CMK (cell line): ENCODE measurements around the gene FAM200A.
A peak's percentile ranks its signal among the peaks of the same experiment; 100 is the strongest.
"Not testable (repeated sequence)": the region's sequence is repeated elsewhere in the genome, so short reads cannot be mapped to it uniquely, and the experiment has no call there.

Experiments
- DNase-seq: peaks from one replicate; pipeline ENCODE4 v3.0.0-alpha.2; 2010; ENCODE audit warnings: low read depth

Gene FAM200A

GRCh38 chr7:99551767-99552463 is at the start of gene FAM200A:
FAM200A (minus strand) TSS chr7:99552114; CDS start chr7:99548407, 3,707 bp downstream.
- DNase-seq = peak; percentile 66

GRCh38 chr7:99599836-99600235 is 47.9 kb upstream of the FAM200A start:
- DNase-seq = no peak

- DNase-seq = no peak
Measured at GRCh38 chr7:99597762-99598501, 46.0 kb upstream of the FAM200A start, which contains the start of gene TMEM225B. TMEM225B (plus strand) TSS chr7:99598267; CDS start chr7:99604389, 6,122 bp downstream.

GRCh38 chr7:99596408-99596955 is 44.6 kb upstream of the FAM200A start:
- no peak for DNase-seq

- DNase-seq = no peak
Measured at GRCh38 chr7:99594948-99595745, 43.2 kb upstream of the FAM200A start.

GRCh38 chr7:99588868-99589267 is 37.0 kb upstream of the FAM200A start:
- DNase-seq = no peak

GRCh38 chr7:99580778-99581332 is 28.9 kb upstream of the FAM200A start:
- DNase-seq = not testable (repeated sequence)

- DNase-seq = no peak
Measured at GRCh38 chr7:99579956-99580777, 28.3 kb upstream of the FAM200A start.

- DNase-seq = no peak
Measured at GRCh38 chr7:99579281-99579955, 27.5 kb upstream of the FAM200A start.

GRCh38 chr7:99576251-99576650 is 24.3 kb upstream of the FAM200A start:
- DNase-seq = no peak

GRCh38 chr7:99573257-99573656 is 21.3 kb upstream of the FAM200A start:
- DNase-seq = no peak

- DNase-seq = no peak
Measured at GRCh38 chr7:99571768-99572167, 19.9 kb upstream of the FAM200A start.

- DNase-seq = not testable (repeated sequence)
Measured at GRCh38 chr7:99568770-99569169, 16.9 kb upstream of the FAM200A start.

GRCh38 chr7:99563650-99564049 is 11.7 kb upstream of the FAM200A start:
- no peak for DNase-seq

GRCh38 chr7:99562832-99563231 is 10.9 kb upstream of the FAM200A start:
- DNase-seq = no peak

GRCh38 chr7:99562114-99562784 is 10.3 kb upstream of the FAM200A start:
- DNase-seq = no peak

GRCh38 chr7:99561737-99562051 is 9.8 kb upstream of the FAM200A start:
- DNase-seq = no peak

GRCh38 chr7:99560834-99561736 is 9.2 kb upstream of the FAM200A start:
- no peak for DNase-seq
